Breast epithelium (tissue), 3 donors: ENCODE results near the gene GHRL.

Experiments used
- CTCF ChIP-seq, 3 donors: fragments of 450-650 bp; IDR thresholded peaks; one replicate each; pipeline ENCODE4 v1.5.1; 2016 to 2017; ENCODE audit warnings: antibody characterized with exemption in 3 of 3, mild to moderate bottlenecking in 3 of 3, moderate library complexity in 3 of 3
- POLR2A ChIP-seq: fragments of 450-650 bp; IDR thresholded peaks from one replicate; pipeline ENCODE4 v1.6.1; 2016; ENCODE audit warnings: antibody characterized with exemption, mild to moderate bottlenecking, moderate library complexity
- POLR2AphosphoS5 ChIP-seq, 3 donors: sonication (generic); formaldehyde crosslinking; IDR thresholded peaks; one replicate each; pipeline ENCODE4 v1.6.1; 2017; ENCODE audit warnings: antibody characterized with exemption in 3 of 3

DNA sequence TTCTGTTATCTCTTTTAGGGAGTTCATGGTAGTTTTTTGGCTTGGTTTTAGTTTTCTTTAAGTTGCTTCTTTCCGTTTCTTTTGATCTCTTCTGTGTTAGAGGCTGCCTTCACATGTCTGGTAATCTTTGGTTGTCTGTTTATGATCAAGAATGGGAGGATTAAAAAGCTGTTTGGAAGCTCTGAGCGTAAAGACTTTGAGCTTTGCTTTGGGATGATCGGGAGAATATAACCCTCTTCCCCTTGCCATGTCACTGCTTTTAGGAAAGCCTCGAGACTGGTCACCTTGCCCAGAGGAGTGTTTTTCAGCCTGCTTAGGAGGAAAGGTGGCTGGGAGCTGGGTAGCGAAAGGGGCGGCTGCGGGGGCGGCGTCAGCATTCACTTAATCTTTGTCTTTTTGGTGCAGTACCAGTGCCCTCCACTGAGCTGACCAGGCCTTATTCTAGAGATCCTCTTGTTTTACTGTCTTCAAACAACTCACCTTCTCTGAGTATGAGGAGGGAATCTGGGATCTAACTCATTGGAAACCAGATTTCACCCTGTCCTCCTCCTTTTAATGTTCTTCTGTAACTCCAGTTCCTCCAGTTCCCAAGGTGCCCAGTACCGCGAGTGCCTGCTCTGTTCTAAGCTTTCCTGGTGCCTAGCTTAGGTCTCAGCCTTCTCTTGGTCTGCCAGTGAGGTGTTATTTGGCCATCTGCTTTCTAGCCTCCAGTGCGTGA lies 28.9 kb downstream of the GHRL start:
- TF ChIP-seq CTCF (IDR thresholded peaks at IDR 0.05) (peak in 2 of 3 donors; percentile 27 to 52), POLR2AphosphoS5 (IDR thresholded peaks at IDR 0.05) (no peak), POLR2A (no peak)
